HG03432 (cell line): ENCODE results near the gene ABCF3.

Source experiments
- ATAC-seq: cut with Tn5 transposase; IDR thresholded peaks from one replicate; pipeline ENCODE4 v1.9.1; 2021; ENCODE audit warnings: mild to moderate bottlenecking, moderate library complexity; ENCODE audit not compliant: unreplicated experiment

ABCF3 gene

GRCh38 chr3:184230603-184231528 lies 44.9 kb downstream of the ABCF3 start:
- ATAC-seq = no peak

GRCh38 chr3:184231671-184232070 lies 45.7 kb downstream of the ABCF3 start:
- no peak for ATAC-seq

GRCh38 chr3:184233127-184233843 lies 47.3 kb downstream of the ABCF3 start:
- no peak for ATAC-seq

DNA sequence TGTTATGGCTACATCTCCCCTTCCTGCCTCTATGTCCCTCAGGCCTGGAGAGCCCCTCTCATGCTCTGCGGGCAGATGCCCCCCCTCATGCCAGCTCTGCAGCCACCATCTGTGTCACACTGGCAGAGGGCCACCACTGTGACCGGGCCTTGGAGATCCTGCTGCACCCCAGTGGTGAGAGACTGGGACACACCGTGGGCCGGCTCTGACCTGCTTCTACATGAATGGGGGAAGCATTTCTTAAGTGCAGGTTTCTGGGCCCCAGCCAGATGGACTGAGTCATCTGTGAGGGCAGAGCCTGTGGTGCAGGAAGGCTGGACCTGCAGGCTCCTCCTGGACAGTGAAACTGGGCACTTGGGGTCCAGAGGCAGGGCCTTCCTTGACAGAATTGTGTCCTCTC lies 48.2 kb downstream of the ABCF3 start:
- ATAC-seq = no peak

- no peak for ATAC-seq
Measured at GRCh38 chr3:184234671-184235380, 48.8 kb downstream of the ABCF3 start.

DNA sequence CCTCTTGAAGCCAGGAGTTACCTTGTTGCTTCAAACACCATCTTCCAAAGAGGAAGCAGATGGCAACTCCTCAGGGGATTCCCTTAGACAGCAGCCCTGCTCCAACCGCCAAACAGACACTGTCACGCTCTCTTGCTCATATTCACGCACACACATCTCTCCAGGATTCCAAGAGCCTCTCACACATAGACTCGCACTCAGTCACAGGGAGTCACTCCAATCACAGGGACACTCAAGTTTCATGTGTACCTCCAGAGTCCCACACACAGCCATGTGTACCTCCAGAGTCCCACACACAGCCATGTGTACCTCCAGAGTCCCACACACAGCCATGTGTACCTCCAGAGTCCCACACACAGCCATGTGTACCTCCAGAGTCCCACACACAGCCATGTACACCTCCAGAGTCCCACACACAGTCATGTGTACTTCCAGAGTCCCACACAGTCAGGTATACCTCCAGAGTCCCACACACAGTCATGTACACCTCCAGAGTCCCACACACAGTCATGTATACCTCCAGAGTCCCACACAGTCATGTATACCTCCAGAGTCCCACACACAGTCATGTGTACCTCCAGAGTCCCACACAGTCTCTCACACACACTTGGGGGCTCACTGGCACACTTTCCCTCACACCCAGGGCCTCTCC lies 49.5 kb downstream of the ABCF3 start:
- ATAC-seq = no peak

GRCh38 chr3:184236033-184236410 lies 50.0 kb downstream of the ABCF3 start:
- ATAC-seq = no peak

DNA sequence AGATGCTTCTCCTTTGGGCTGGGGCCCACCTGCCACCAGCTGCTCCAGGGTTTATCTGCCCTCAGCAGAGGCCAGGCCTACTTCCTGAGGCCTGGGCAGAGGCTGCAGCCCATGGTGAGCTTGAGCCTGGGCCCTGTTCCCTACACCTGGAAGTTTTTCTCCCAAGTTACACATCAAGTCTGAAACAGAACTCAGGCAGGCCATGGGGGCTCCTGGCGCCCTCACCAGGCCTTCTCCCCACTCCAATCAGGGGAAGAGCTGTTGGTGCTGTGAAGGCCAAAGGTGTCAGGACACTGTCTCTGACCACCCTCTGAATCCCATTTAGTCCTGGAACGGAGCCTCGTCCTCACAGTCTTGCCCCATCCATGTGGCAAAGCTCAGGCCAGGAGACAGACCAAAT lies 50.6 kb downstream of the ABCF3 start:
- ATAC-seq = no peak

DNA sequence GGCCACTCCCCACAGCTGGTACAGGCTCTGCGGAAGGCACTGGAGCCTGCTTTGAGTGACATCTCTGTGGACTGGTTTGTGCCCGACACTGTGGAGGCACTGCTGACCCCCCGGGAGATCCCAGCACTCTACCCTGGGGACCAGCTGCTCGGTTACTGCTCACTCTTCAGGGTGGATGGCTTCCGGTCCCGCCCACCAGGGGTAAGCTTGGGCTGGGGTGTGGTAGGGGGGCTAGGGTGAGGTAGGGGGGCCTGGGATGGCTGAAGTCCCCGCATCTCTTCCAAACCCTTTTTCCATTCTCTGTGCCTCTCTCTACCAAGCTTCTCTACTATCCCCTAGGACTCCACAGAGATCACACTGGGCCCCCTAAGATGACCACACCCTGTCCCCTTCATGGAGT lies 51.2 kb downstream of the ABCF3 start:
- no peak for ATAC-seq

DNA sequence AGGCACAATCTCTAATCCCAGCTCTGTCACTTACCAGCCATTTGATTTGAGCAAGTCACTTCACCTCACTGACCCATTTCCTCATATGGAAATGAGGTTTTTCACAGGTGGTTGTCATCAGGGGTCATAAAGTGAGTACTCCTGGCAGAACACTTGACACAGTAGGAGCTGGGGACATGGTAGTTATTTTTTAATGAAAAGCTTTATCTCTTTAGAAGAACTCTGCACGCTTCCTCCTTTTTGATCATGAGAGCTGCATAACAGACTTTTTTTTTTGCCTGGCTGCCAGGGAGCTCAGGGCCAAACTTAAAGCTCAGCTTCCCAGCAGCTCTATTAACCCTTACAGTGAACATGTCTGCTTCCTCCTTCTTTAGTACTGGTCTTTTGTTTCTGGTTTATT lies 51.8 kb downstream of the ABCF3 start:
- no peak for ATAC-seq

DNA sequence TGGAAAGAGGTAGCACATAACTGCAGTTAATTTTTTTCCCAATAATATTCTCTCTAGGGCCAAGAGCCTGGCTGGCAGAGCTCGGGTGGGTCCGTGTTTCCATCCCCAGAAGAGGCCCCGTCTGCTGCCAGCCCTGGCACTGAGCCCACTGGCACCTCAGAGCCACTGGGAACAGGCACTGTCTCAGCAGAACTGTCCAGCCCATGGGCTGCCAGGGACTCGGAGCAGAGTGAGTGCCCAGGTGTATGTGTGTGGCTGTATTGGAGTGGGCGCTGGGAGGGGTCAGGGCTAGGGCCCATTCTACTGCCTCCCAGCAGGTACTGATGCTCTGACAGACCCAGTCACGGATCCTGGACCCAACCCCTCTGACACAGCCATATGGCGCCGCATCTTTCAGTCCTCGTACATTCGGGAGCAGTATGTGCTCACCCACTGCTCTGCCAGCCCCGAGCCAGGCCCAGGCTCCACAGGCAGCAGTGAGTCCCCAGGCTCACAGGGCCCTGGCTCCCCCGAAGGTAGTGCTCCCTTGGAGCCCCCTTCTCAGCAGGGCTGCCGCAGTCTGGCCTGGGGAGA lies 52.3 kb downstream of the ABCF3 start:
- no peak for ATAC-seq

GRCh38 chr3:184239221-184239620 lies 53.2 kb downstream of the ABCF3 start:
- no peak for ATAC-seq

DNA sequence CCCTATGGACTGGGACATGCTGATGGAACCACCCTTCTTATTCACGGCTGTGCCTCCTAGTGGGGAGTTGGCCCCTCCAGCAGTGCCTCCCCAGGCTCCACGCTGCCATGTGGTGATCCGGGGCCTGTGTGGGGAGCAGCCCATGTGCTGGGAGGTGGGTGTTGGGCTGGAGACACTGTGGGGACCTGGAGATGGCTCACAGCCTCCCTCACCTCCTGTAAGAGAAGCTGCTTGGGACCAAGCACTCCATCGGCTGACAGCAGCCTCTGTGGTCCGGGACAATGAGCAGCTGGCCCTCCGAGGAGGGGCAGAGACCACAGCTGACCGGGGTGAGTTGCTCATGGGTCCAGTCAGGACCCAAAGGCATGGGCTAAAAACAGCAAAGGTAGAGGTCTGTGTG lies 53.7 kb downstream of the ABCF3 start:
- ATAC-seq = no peak

GRCh38 chr3:184240384-184241140 lies 54.6 kb downstream of the ABCF3 start:
- no peak for ATAC-seq

GRCh38 chr3:184241141-184241446 lies 55.1 kb downstream of the ABCF3 start:
- ATAC-seq = no peak

- ATAC-seq = no peak
Measured at GRCh38 chr3:184241447-184242296, 55.7 kb downstream of the ABCF3 start.

DNA sequence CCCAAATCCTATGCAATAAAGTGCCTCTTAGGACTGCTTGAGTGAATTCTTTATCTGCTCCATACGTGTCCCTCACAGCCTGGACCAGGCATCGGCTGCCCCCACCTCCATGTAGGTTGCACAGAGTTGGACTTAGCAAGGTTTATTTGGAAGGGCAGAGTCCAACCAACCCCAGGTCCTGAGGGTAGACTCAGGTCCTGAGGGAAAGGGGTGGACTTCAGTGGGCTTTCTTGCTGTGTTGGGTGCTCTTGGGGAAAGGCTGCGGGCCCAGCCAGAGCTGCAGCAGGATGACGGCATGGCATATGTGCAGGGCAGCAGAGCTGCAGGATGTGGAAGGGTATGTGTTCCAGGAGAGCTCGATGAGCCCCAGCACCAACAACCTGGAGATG lies 56.3 kb downstream of the ABCF3 start:
- no peak for ATAC-seq
